HFF-Myc (cell line): ENCODE data around the gene FASN.

Source experiments
- DNase-seq: peaks from one replicate; pipeline ENCODE4 v3.0.0-alpha.2; 2011; ENCODE audit warnings: low read depth; ENCODE audit errors: extremely low read depth
- H3K4me3 ChIP-seq: replicated peaks from 2 replicates; pipeline ENCODE4 v1.5.1; 2011; ENCODE audit warnings: low read depth, mild to moderate bottlenecking, control low read depth, low read length
- CTCF ChIP-seq: IDR thresholded peaks from 2 replicates; pipeline ENCODE4 v1.5.1; 2012; ENCODE audit warnings: mild to moderate bottlenecking, low read depth, low read length, control low read depth; ENCODE audit errors: missing control alignments

FASN gene

GRCh38 chr17:82116246-82116645, 18.2 kb upstream of the FASN start:
- H3K4me3 ChIP-seq, result no peak overlapping the region
- TF ChIP-seq CTCF, result no peak
- DNase-seq, result no peak

GRCh38 chr17:82114872-82115271, 16.8 kb upstream of the FASN start:
- no peak for DNase-seq
- TF ChIP-seq CTCF, result no peak
- H3K4me3 ChIP-seq, result no peak overlapping the region

- DNase-seq, result no peak
- TF ChIP-seq CTCF, result no peak
- H3K4me3 ChIP-seq, result no peak overlapping the region
Observed at GRCh38 chr17:82114447-82114846, 16.4 kb upstream of the FASN start.

- DNase-seq, result no peak
- TF ChIP-seq CTCF, result no peak
- H3K4me3 ChIP-seq, result no peak overlapping the region
Observed at GRCh38 chr17:82113941-82114340, 15.9 kb upstream of the FASN start.

- no peak overlapping the region for H3K4me3 ChIP-seq
- TF ChIP-seq CTCF, result no peak
- DNase-seq, result no peak
Observed at GRCh38 chr17:82113422-82113821, 15.4 kb upstream of the FASN start.

- H3K4me3 ChIP-seq, result no peak overlapping the region
- no peak for TF ChIP-seq CTCF
- no peak for DNase-seq
Observed at GRCh38 chr17:82112914-82113311, 14.9 kb upstream of the FASN start.

- H3K4me3 ChIP-seq, result no peak overlapping the region
- DNase-seq, result no peak
- no peak for TF ChIP-seq CTCF
Observed at GRCh38 chr17:82112181-82112913, 14.3 kb upstream of the FASN start.
